Glomerular visceral epithelial cell (primary cell): Measurements from ENCODE around the gene ACP3.

Source experiments
- DNase-seq: peaks from one replicate; pipeline ENCODE4 v3.0.0-alpha.2; 2016; ENCODE audit errors: extremely low spot score

ACP3 gene

GRCh38 chr3:132315851-132316250 lies 1.4 kb upstream of the ACP3 start:
- DNase-seq = no peak

- no peak for DNase-seq
Observed at GRCh38 chr3:132318451-132318850, 1.2 kb downstream of the ACP3 start.

DNA sequence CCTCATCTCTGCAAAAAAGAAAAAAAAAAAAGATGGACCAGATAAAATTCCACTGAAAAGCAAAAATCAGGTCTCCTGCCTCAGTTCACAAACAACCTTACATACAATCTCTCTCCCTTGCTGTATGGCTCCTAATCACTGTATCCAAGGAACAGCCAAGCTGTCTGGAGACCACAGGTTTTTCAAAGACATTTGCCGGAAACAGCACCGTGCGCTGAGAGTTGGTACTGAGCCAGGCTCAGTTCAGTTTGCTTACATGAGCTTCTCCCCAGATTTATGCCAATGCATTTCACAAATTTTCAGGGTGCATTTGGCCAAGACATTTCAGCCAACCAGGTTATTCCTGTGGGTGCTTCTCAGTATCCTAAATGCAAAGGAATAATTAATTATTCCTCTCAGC lies 4.1 kb downstream of the ACP3 start:
- no peak for DNase-seq

- DNase-seq = no peak
Observed at GRCh38 chr3:132325103-132325606, 7.9 kb downstream of the ACP3 start.

DNA sequence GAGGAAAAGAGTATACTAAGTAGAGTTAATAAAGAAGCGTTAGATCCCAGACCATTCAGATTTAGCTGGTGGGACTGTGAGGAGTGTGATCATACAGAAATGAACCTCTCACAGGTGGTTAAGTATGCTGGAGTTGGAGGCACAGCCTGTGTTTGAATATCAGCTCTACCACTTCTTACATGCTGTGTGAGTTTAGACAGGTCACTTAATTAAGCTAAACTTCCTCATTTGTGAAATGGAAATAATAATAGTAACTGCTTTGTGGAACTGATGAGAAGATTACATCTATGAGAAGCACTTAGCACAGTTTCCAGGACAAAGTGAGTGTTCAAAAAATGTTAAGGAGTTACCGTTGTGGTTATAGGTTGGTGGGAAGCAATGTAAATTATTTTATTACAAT lies 8.4 kb downstream of the ACP3 start:
- DNase-seq = no peak

DNA sequence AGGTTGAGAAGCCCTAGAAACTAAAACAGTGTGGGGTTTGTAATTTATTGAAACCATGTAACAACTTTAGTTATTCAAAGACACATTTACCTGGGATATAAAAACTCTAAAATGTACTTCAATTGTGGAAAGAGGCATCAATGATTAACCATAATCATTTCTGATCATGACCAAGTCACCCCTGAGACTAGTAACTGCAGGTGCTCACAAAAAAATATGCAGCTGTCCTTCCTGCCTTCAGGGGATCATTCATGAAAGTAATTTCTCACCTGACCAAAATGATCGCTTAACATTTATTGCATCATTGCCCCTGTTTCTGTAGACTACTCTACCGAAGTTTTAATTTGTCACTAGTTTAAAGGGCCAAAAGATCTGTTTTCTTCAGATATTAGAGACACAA lies 9.0 kb downstream of the ACP3 start:
- no peak for DNase-seq

- DNase-seq = no peak
Observed at GRCh38 chr3:132332082-132332481, 14.9 kb downstream of the ACP3 start.

DNA sequence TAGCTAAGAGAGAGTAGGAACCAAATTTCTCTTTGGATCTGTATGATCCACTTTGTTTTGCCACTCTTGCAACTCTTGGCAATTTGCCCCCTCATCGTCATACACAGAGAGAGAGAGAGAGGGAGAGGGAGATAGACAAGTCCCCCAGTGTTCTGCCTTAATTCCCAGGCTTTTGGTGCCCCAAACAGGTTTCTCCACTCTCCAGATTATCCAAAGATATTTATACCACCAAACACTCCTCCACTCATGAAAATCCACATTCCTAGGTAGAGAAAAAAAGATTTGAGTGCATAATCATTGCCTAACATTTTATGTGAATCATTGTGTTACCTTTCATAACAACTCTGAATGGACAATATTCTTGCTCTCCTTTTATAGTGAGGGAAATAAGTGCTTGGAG lies 15.3 kb downstream of the ACP3 start:
- no peak for DNase-seq

- DNase-seq = no peak
Observed at GRCh38 chr3:132341746-132342145, 24.5 kb downstream of the ACP3 start.

DNA sequence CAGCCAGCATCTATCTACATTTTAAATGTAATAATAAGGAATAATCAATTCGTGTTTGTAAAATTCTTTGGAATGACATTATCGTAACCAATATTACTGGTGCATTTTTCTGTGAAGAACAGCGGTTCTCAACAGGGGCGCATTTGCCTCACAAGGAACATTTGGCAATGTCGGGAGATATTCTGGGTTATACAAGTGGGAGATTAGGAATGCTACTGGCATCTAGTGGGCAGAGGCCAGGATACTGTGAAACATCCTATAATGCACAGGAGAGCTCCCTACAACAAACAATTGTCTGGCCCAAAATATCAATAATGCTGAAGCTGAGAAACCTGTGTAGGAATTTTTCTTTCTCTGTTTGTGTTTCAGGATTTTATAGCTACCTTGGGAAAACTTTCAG lies 25.0 kb downstream of the ACP3 start:
- DNase-seq = no peak

- no peak for DNase-seq
Observed at GRCh38 chr3:132342610-132343009, 25.4 kb downstream of the ACP3 start.

- peak; percentile 40 for DNase-seq
Observed at GRCh38 chr3:132343018-132343612, 25.9 kb downstream of the ACP3 start.

- DNase-seq = no peak
Observed at GRCh38 chr3:132344666-132345280, 27.6 kb downstream of the ACP3 start.

- no peak for DNase-seq
Observed at GRCh38 chr3:132346841-132347736, 29.9 kb downstream of the ACP3 start.

DNA sequence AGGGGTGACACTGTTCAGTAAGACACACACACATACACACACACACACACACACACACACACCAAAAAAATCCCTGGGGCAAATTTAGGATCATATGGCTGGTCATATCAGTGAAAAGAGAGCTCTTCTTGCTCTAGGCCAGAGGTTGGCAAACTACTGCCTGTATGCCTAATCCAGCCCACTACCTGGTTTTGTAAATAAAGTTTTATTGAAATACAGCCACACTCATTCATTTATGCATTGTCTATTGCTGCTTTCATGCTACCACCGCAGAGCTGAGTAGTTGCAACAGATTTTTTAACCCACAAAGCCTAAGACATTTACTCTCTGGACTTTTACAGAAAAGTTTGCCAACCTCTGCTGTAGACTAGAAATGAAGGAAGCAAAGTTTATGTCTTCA lies 30.6 kb downstream of the ACP3 start:
- no peak for DNase-seq

DNA sequence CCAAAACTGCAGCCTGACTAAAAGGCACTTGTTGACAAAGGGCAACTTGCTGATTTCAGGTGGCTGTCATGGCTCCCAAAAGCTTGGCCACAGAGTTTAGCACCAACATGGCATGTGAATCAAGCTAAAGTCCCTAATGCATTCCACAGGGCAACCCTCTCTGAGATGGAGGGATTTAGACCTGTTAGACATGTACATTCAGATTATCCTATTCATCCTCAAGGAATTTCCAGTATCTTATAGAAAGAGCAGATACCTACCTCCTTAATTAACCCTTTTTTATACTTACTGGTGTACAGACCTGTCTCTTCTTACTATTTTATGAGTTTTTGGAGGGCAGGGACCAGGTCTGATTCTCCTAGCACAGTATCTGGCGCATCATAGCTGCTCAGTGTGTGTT lies 31.3 kb downstream of the ACP3 start:
- DNase-seq = no peak

DNA sequence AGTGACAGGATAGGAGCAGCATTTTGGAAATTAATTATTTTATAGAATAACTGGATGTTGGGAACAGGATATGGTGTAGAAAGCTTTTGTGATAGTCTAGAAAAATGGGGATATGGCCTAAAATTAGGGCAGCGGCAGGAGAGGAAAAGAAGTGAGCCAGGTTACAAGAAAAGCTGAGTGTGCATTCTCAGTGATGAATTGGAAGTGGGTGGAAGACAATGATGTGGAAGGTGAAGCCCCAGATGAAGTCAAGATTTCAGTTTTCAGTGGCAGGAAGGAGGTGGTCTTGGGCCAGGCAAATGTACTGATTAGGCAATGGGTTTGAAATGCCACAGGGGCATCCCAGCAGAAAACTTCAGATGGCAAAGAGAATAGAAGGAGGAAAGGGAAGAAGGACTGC lies 33.6 kb downstream of the ACP3 start:
- DNase-seq = no peak

- no peak for DNase-seq
Observed at GRCh38 chr3:132351222-132351806, 34.1 kb downstream of the ACP3 start.

- peak; percentile 61 for DNase-seq
Observed at GRCh38 chr3:132352556-132353143, 35.4 kb downstream of the ACP3 start.

DNA sequence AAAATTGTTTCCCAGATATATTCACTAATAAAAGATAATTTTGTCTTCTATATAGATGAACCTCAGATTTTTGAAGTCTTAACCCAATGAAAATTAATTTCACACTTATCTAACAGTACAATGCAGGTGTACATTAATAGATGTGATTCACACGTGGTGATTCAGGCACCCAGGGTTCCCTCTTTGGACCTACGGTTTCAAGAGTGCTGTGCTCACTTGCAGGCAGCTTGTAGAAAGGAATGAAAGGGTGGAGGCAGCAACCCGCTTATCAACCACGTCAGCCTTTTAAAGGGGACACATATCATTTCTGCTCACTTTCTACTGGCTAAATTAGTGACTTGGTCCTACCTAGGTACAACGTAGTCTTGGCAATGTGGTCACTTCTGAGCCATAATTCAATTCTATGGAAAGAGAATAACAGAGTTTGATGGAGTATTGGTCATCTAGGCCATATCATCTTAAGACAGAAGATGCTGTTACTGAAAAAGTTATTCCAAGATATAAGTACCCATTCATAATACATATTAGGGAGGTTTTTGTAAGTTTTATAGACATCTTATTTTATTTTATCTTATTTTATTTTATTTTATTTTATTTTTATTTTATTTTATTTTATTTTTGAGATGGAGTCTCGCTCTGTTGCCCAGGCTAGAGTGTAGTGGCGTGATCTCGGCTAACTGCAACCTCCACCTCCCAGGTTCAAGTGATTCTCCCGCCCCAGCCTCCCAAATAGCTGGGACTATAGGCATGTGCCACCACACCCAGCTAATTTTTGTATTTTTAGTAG lies 37.9 kb downstream of the ACP3 start:
- DNase-seq = no peak

- no peak for DNase-seq
Observed at GRCh38 chr3:132356568-132356967, 39.4 kb downstream of the ACP3 start.
